Fibroblast of villous mesenchyme (primary cell): ENCODE data around the gene ROCK1. TPM values are rescaled to one million over a fixed set of nuclear protein-coding genes. Genes with fewer than 3 reads are reported as not detected.

Source experiments
- DNase-seq: peaks from one replicate; pipeline ENCODE4 v3.0.0-alpha.2; 2010; ENCODE audit warnings: low read depth
- H3K4me3 ChIP-seq: 2 replicates; pipeline ENCODE4 v1.5.1; 2011; ENCODE audit warnings: low read depth, mild to moderate bottlenecking, low read length
- total RNA-seq: library from RNA; depleted of rRNA; stranded (reverse); fragments of >200 nt; gene quantifications from 2 replicates; pipeline ENCODE4 v1.2.3, GENCODE V29; 2012
- TF ChIP-seq, protein P1 (sequence below): IDR thresholded peaks from 2 replicates; pipeline ENCODE4 v1.5.1; 2012; ENCODE audit warnings: low read depth, mild to moderate bottlenecking, low read length; ENCODE audit not compliant: insufficient read depth

The ROCK1 gene
- total RNA-seq, 1 donor = 55.3 TPM

DNA sequence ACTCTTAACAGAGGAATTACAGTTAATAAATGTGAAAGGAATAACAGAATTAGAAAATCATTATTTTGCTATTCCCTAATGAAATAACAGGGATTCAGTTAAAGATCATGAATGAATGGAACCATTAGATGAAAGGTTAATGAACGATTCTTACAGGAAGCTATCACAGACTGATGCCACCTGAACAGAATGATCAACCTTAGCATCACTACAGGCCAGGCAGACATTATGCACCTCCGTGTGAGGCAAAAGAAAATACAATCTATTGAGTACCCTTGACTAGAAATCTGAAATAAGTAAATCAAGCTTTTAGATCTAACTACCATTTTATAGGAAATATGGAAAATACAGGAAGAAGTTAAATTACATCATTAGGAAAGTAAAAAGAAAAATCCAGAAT is 10.4 kb downstream of the ROCK1 start:
- H3K4me3 ChIP-seq = no peak overlapping the region
- DNase-seq = no peak
- TF ChIP-seq, protein P1, sequence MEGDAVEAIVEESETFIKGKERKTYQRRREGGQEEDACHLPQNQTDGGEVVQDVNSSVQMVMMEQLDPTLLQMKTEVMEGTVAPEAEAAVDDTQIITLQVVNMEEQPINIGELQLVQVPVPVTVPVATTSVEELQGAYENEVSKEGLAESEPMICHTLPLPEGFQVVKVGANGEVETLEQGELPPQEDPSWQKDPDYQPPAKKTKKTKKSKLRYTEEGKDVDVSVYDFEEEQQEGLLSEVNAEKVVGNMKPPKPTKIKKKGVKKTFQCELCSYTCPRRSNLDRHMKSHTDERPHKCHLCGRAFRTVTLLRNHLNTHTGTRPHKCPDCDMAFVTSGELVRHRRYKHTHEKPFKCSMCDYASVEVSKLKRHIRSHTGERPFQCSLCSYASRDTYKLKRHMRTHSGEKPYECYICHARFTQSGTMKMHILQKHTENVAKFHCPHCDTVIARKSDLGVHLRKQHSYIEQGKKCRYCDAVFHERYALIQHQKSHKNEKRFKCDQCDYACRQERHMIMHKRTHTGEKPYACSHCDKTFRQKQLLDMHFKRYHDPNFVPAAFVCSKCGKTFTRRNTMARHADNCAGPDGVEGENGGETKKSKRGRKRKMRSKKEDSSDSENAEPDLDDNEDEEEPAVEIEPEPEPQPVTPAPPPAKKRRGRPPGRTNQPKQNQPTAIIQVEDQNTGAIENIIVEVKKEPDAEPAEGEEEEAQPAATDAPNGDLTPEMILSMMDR = no peak

- TF ChIP-seq, protein P1 = no peak
- no peak overlapping the region for H3K4me3 ChIP-seq
- no peak for DNase-seq
Measured at GRCh38 chr18:21100678-21101077, 10.9 kb downstream of the ROCK1 start.

DNA sequence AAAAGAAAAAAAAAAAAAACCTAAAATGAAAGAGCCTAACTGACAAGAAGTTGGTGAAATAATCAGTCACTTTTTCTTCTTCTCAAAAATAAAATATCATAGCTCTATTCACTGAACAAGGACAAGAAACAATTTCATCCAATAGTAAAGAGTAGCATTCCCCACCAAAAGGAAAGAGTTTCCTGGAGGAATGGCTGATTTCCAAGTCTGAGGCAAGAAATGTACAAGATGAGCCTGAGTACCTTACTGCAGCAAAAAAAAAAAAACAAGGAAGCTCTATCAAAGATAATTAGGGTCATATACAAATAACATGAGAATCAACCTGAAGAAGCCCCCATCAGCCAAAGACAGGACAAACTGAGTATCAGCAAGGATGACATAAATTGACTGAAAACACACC is 11.5 kb downstream of the ROCK1 start:
- no peak for DNase-seq
- TF ChIP-seq, protein P1 = no peak
- H3K4me3 ChIP-seq = no peak overlapping the region

GRCh38 chr18:21099442-21099841 is 12.2 kb downstream of the ROCK1 start:
- no peak for DNase-seq
- no peak overlapping the region for H3K4me3 ChIP-seq
- TF ChIP-seq, protein P1 = no peak

DNA sequence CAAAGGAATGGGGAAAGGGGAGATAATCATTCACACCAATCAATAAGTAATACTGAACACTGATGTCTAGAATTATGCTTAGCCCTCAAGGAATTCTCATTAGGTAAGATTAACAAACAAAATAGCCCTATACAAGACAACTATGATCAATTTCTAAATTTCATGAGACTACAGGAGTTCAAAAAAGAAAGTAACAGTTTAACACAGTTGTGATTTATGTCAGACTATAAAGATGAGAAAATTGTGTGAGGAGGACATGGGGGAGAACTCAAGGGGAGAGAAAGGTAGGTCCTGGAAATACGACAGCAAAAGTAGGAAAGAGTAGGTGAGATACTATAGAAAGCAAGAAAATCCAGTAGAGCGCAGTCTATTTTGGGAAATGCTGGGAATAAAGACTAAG is 14.9 kb downstream of the ROCK1 start:
- DNase-seq = no peak
- H3K4me3 ChIP-seq = no peak overlapping the region
- TF ChIP-seq, protein P1 = no peak

DNA sequence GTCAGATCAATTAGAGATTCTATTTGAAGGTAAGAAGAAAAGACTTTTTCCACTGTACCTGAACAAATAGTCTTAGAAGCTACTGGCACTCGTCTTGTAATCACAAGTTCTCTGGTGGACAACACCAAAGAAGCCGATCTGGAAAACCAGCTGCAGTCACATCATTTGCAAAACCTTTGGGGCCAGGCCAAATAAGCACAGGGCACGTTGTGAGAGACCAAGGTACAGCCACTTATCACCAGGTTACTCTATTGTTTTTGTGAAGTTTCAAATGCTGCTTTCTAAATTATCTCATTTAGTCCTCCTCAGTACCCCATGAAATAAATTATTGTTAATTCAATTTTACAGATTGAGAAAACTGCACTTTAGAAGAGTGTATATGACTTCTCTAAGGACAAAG is 18.5 kb downstream of the ROCK1 start:
- H3K4me3 ChIP-seq = no peak overlapping the region
- no peak for DNase-seq
- TF ChIP-seq, protein P1 = no peak

DNA sequence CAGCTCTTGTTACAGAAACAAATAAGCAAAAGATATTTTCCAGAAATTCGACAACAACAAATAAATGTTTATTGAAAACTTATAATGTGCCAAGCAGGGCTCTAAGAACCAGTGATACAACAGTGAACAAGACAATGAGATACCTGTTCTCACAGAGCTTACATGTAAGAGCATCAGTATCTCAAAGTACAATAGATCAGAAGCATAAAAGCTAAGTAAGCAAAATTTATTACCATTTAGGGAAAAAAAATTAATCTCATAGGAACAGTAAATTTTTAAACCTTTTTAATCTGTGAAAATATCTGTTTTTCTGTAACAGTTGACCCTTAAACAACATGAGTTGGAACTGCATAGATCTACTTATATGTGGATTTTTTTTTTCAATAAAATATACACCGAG is 20.9 kb downstream of the ROCK1 start:
- TF ChIP-seq, protein P1 = no peak
- H3K4me3 ChIP-seq = no peak overlapping the region
- DNase-seq = no peak
